HFF-Myc (cell line): ENCODE data around the gene C19orf47.

ENCODE experiments used
- DNase-seq: peaks from one replicate; pipeline ENCODE4 v3.0.0-alpha.2; 2011; ENCODE audit warnings: low read depth; ENCODE audit errors: extremely low read depth
- H3K4me3 ChIP-seq: replicated peaks from 2 replicates; pipeline ENCODE4 v1.5.1; 2011; ENCODE audit warnings: low read depth, mild to moderate bottlenecking, control low read depth, low read length
- TF ChIP-seq, protein P1 (sequence below): IDR thresholded peaks from 2 replicates; pipeline ENCODE4 v1.5.1; 2012; ENCODE audit warnings: mild to moderate bottlenecking, low read depth, low read length, control low read depth; ENCODE audit errors: missing control alignments

Gene C19orf47

DNA sequence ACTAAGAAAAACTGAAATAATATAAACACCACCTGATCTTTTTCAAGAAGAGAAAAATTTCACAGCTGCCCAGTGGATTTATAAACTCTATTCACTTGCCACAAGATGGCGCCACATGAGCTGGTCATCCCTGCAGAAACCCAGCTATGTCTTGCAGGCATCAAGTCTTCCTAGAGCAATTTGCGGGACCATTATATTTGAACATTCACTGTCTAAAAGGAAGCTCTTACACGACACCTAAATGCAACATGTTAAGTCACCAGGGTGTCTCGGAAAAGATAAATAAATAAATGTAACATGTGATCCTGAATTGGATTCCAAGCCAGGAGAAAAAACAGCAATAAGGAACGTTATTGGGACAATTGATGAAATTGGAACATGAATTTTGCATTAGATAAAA, 42.8 kb downstream of the C19orf47 start:
- DNase-seq = peak; percentile 58
- TF ChIP-seq, protein P1, sequence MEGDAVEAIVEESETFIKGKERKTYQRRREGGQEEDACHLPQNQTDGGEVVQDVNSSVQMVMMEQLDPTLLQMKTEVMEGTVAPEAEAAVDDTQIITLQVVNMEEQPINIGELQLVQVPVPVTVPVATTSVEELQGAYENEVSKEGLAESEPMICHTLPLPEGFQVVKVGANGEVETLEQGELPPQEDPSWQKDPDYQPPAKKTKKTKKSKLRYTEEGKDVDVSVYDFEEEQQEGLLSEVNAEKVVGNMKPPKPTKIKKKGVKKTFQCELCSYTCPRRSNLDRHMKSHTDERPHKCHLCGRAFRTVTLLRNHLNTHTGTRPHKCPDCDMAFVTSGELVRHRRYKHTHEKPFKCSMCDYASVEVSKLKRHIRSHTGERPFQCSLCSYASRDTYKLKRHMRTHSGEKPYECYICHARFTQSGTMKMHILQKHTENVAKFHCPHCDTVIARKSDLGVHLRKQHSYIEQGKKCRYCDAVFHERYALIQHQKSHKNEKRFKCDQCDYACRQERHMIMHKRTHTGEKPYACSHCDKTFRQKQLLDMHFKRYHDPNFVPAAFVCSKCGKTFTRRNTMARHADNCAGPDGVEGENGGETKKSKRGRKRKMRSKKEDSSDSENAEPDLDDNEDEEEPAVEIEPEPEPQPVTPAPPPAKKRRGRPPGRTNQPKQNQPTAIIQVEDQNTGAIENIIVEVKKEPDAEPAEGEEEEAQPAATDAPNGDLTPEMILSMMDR = peak; percentile 75
- H3K4me3 ChIP-seq = no peak overlapping the region

DNA sequence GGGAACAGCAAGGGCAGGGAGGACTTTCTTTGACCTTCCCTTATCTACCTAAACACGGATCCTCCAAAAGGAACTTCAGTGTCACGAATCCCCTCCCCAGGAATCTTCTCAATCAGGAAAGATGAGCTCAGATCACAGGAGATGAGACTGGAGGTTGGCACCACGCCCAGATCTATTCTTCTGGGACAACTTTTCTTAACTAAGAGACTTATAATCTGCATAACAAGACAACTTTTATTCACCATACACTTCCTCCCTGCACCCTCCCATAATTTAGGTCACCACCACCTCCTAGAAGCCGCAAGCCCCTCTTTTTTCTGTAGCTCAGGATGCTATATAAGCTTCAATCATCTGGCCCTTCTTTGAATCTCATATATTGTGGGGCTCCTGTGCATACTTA, 43.9 kb downstream of the C19orf47 start:
- no peak for DNase-seq
- H3K4me3 ChIP-seq = no peak overlapping the region
- TF ChIP-seq, protein P1 = no peak

DNA sequence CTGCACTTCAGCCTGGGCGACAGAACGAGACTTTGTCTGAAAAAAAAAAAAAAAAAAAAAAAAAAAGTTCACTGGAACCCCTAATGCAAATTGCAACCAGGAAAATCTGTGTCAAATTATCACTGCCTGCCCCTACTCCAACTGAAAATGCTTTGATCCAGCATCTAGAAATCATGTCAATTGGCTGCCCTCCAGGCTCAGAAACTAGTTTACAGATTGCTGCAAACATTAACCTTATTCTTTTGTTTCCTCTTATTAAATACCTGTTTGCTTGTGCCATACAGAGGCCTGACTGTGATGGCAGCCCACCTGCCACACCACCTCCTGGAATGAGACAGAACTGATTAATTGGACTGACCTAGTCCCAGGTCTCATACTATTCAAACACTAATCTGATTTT, 44.4 kb downstream of the C19orf47 start:
- no peak for DNase-seq
- TF ChIP-seq, protein P1 = no peak
- H3K4me3 ChIP-seq = no peak overlapping the region

DNA sequence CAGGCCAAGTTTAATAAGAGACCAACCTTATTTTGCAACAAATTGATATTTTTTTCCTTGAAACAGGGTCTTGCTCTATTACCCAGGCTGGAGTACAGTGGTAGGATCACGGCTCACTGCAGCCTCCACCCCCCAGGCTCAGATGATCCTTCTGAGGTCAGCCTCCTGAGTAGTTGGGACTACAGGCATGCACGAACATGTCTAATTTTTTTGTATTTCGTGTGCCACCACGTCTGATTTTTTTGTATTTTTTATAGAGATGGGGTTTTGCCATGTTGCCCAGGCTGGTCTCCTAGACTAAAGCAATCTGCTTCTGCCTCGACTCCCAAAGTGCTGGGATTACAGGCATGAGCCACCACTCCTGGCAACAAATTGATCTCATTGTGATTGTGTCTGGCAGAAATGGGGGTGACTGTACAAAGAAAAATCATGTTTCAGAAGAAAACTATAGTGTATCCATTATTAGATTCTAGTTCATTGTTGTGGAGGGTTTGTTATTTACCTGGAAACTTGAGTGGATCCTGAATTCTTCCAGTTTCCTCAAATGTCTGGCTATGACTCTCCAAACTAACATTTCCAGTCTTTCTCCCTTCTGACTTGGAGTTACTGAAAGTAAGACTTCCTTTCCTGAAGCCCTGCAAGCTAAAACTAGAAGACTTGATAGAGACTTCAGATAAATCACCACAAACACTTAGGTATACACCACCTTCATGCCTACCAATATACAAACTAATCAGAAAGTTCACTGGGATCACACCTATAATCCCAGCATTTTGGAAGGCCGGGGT, 45.8 kb downstream of the C19orf47 start:
- TF ChIP-seq, protein P1 = no peak
- no peak overlapping the region for H3K4me3 ChIP-seq
- DNase-seq = no peak

DNA sequence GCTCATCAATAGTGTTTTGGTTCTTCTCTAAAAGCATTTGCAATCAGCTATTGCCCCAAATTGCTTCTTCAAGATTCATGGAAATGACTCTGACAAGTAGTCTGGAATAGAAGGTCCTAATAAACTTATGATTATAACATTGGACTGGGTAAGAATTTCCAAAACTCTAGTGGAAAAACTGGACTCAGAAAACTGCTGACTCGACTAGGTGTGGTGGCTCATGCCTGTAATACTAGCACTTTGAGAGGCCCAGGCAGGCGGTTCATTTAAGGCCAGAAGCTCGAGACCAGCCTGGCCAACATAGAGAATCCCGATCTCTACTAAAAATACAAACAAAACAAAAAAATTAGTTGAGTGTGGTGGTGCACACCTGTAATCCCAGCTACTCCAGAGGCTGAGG, 47.5 kb downstream of the C19orf47 start:
- H3K4me3 ChIP-seq = no peak overlapping the region
- TF ChIP-seq, protein P1 = no peak
- no peak for DNase-seq

DNA sequence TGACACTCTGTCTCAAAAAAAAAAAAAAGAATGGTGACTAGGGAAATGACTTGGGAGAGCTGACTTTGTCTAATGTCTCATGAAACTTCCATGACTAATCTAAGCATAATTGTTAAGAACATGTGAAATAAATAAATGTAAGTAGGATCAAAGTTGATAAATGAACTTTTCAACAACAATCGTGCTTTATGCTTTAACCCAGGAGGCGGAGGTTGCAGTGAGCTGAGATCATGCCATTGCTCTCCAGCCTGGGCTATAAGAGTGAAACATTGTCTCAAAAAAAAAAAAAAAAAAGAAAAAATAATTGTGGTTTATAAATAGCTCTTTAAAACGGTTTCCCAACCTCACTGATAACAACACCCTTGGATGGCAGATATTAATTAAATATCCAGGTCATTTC, 50.2 kb downstream of the C19orf47 start:
- DNase-seq = no peak
- TF ChIP-seq, protein P1 = no peak

DNA sequence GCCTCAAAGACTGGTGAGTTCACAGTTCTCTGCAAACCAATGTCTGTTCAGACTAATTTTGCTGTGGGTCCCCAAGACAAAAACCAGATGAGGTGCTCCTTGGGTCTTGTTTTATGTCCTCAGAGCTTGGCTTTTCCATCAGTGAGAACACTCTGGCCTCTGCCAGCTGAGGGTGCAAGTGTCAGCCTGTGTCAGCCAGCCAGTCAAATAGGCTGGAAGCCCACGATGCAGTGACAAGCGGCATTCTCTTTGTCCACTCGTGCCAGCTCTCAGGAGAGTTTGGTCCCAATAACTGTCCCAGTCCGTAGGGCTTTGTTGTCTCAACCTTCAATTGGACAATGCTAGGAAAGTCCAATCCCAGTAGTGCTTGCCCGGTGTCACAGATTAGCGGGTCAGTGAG, 53.6 kb downstream of the C19orf47 start:
- DNase-seq = no peak

More for the DNA sequence above, 50.2 kb downstream of the C19orf47 start:
- no peak overlapping the region for H3K4me3 ChIP-seq

More for the DNA sequence above, 53.6 kb downstream of the C19orf47 start:
- TF ChIP-seq, protein P1 = no peak
- no peak overlapping the region for H3K4me3 ChIP-seq
